IPS DF 6.9 (cell line): ENCODE data around the gene HSD3B7.

Experiments
- DNase-seq: peaks from one replicate; pipeline ENCODE4 v3.0.0-alpha.2; 2013; ENCODE audit warnings: low read depth, low spot score
- H3K27ac ChIP-seq: one replicate; pipeline ENCODE4 v1.5.1; 2013; ENCODE audit warnings: low read length, control low read depth
- H3K27me3 ChIP-seq: 2 replicates; pipeline ENCODE4 v1.6.1; 2013; ENCODE audit warnings: mild to moderate bottlenecking, low read length; ENCODE audit not compliant: control insufficient read depth, insufficient read depth
- H3K36me3 ChIP-seq: 2 replicates; pipeline ENCODE4 v1.6.1; 2013; ENCODE audit warnings: low read length; ENCODE audit not compliant: control insufficient read depth, insufficient read depth
- H3K4me1 ChIP-seq: 2 replicates; pipeline ENCODE4 v1.6.1; 2013; ENCODE audit warnings: low read length; ENCODE audit not compliant: control insufficient read depth, insufficient read depth
- H3K4me3 ChIP-seq: 2 replicates; pipeline ENCODE4 v1.5.1; 2013; ENCODE audit warnings: mild to moderate bottlenecking, low read length
- H3K9me3 ChIP-seq: 2 replicates; pipeline ENCODE4 v1.6.1; 2013; ENCODE audit warnings: low read length, inconsistent platforms; ENCODE audit not compliant: control insufficient read depth, insufficient read depth
- WGBS: extraction: QIAGEN DNeasy Blood & Tissue Kit; methylation state at CpG from one replicate; pipeline ENCODE4 v1.1.7; 2013; ENCODE audit warnings: mixed read lengths, missing lambda C conversion rate; ENCODE audit not compliant: insufficient read length, insufficient coverage; 5-methylcytosine and 5-hydroxymethylcytosine counted together

The HSD3B7 gene

GRCh38 chr16:31002250-31002700 is 17.3 kb downstream of the HSD3B7 start:
- DNase-seq = no peak
- no CpG with 5 or more reads among the region's 10 CpGs for WGBS
- no peaks in the 10 kb centered on the region for H3K27me3 ChIP-seq
- no peak overlapping the region for H3K27ac ChIP-seq
- no peak overlapping the region for H3K4me3 ChIP-seq
- H3K4me1 ChIP-seq = peaks cover 3% of the 10 kb centered on the region; the same call in 1 of the 2 replicates
- no peaks in the 10 kb centered on the region for H3K36me3 ChIP-seq
- H3K9me3 ChIP-seq = no peaks in the 10 kb centered on the region

- Histone ChIP-seq H3K4me3 (no peak overlapping the region), H3K36me3 (no peaks in the 10 kb centered on the region), H3K4me1 (peaks cover under 1% of the 10 kb centered on the region; the same call in 1 of the 2 replicates), H3K9me3 (no peaks in the 10 kb centered on the region), H3K27me3 (no peaks in the 10 kb centered on the region), H3K27ac (no peak overlapping the region)
- no peak for DNase-seq
- WGBS = no CpG with 5 or more reads among the region's 9 CpGs
Observed at GRCh38 chr16:31002862-31003341, 17.9 kb downstream of the HSD3B7 start.

GRCh38 chr16:31003744-31004143 is 18.7 kb downstream of the HSD3B7 start:
- Histone ChIP-seq H3K4me3 (no peak overlapping the region), H3K36me3 (no peaks in the 10 kb centered on the region), H3K27ac (no peak overlapping the region), H3K9me3 (no peaks in the 10 kb centered on the region), H3K27me3 (no peaks in the 10 kb centered on the region), H3K4me1 (no peaks in the 10 kb centered on the region)
- WGBS = no CpG with 5 or more reads among the region's 6 CpGs
- DNase-seq = no peak

GRCh38 chr16:31004658-31005057 is 19.7 kb downstream of the HSD3B7 start:
- WGBS = no CpG with 5 or more reads among the region's 2 CpGs
- no peak overlapping the region for H3K4me3 ChIP-seq
- H3K36me3 ChIP-seq = no peaks in the 10 kb centered on the region
- no peaks in the 10 kb centered on the region for H3K4me1 ChIP-seq
- no peak for DNase-seq
- H3K9me3 ChIP-seq = no peaks in the 10 kb centered on the region
- no peak overlapping the region for H3K27ac ChIP-seq
- no peaks in the 10 kb centered on the region for H3K27me3 ChIP-seq

GRCh38 chr16:31005350-31006085 is 20.5 kb downstream of the HSD3B7 start:
- Histone ChIP-seq H3K27ac (no peak overlapping the region), H3K27me3 (no peaks in the 10 kb centered on the region), H3K36me3 (no peaks in the 10 kb centered on the region), H3K4me3 (no peak overlapping the region), H3K4me1 (no peaks in the 10 kb centered on the region), H3K9me3 (no peaks in the 10 kb centered on the region)
- no CpG with 5 or more reads among the region's 16 CpGs for WGBS
- no peak for DNase-seq

GRCh38 chr16:31006086-31006385 is 21.0 kb downstream of the HSD3B7 start:
- H3K27me3 ChIP-seq = no peaks in the 10 kb centered on the region
- H3K36me3 ChIP-seq = no peaks in the 10 kb centered on the region
- H3K27ac ChIP-seq = no peak overlapping the region
- no peak overlapping the region for H3K4me3 ChIP-seq
- no peak for DNase-seq
- no peaks in the 10 kb centered on the region for H3K9me3 ChIP-seq
- WGBS = no CpG with 5 or more reads among the region's 7 CpGs
- H3K4me1 ChIP-seq = no peaks in the 10 kb centered on the region

GRCh38 chr16:31006589-31006988 is 21.6 kb downstream of the HSD3B7 start:
- Histone ChIP-seq H3K27me3 (no peaks in the 10 kb centered on the region), H3K36me3 (no peaks in the 10 kb centered on the region), H3K4me3 (no peak overlapping the region), H3K9me3 (no peaks in the 10 kb centered on the region), H3K4me1 (no peaks in the 10 kb centered on the region), H3K27ac (no peak overlapping the region)
- DNase-seq = no peak
- WGBS = no CpG with 5 or more reads among the region's 8 CpGs

GRCh38 chr16:31007684-31008083 is 22.7 kb downstream of the HSD3B7 start:
- H3K36me3 ChIP-seq = no peaks in the 10 kb centered on the region
- H3K4me3 ChIP-seq = no peak overlapping the region
- H3K4me1 ChIP-seq = no peaks in the 10 kb centered on the region
- H3K9me3 ChIP-seq = no peaks in the 10 kb centered on the region
- no peak overlapping the region for H3K27ac ChIP-seq
- no peaks in the 10 kb centered on the region for H3K27me3 ChIP-seq
- WGBS = no CpG with 5 or more reads among the region's 6 CpGs
- no peak for DNase-seq

GRCh38 chr16:31008149-31008548 is 23.1 kb downstream of the HSD3B7 start:
- Histone ChIP-seq H3K27ac (no peak overlapping the region), H3K27me3 (no peaks in the 10 kb centered on the region)
- no CpG with 5 or more reads among the region's 6 CpGs for WGBS

GRCh38 chr16:31008551-31008950 is 23.5 kb downstream of the HSD3B7 start:
- Histone ChIP-seq H3K4me1 (no peaks in the 10 kb centered on the region), H3K9me3 (no peaks in the 10 kb centered on the region), H3K4me3 (no peak overlapping the region), H3K27me3 (no peaks in the 10 kb centered on the region), H3K36me3 (no peaks in the 10 kb centered on the region), H3K27ac (no peak overlapping the region)
- WGBS = no CpG with 5 or more reads among the region's 5 CpGs
- DNase-seq = no peak

More at GRCh38 chr16:31008149-31008548, 23.1 kb downstream of the HSD3B7 start:
- DNase-seq = no peak
- Histone ChIP-seq H3K9me3 (no peaks in the 10 kb centered on the region), H3K4me3 (no peak overlapping the region), H3K4me1 (no peaks in the 10 kb centered on the region), H3K36me3 (no peaks in the 10 kb centered on the region)

- DNase-seq = no peak
- H3K9me3 ChIP-seq = no peaks in the 10 kb centered on the region
- H3K4me1 ChIP-seq = no peaks in the 10 kb centered on the region
- H3K27me3 ChIP-seq = no peaks in the 10 kb centered on the region
- no peaks in the 10 kb centered on the region for H3K36me3 ChIP-seq
- no peak overlapping the region for H3K4me3 ChIP-seq
- H3K27ac ChIP-seq = no peak overlapping the region
- WGBS = no CpG with 5 or more reads among the region's 7 CpGs
Observed at GRCh38 chr16:31009120-31009519, 24.1 kb downstream of the HSD3B7 start.
